GM18520 (cell line): Measurements from ENCODE around the gene CHAT.

Source experiments
- ATAC-seq: cut with Tn5 transposase; IDR thresholded peaks from one replicate; pipeline ENCODE4 v1.9.1; 2021; ENCODE audit not compliant: unreplicated experiment

CHAT gene

DNA sequence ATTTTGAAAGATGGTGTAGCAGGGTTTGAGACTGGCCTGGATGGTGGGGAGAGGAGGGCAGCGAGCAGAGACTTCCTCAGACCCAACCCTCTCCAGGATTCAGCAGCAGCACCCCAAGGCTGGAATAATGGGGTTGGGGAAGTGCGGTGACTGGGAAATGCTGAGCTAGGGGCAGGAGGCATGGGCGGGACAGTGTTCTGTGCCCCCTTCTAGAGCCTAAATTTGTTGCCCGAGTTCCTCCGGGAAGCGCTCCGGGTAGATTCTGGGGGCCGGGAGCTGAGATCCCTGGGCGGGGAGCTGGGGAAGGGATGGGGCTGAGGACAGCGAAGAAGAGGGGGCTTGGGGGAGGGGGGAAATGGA lies at the start of gene CHAT:
Gene CHAT (plus strand): TSS at position 156 of the 360 bp plus-strand sequence. CDS start 153 bp downstream, at position 309.
- ATAC-seq: no peak

DNA sequence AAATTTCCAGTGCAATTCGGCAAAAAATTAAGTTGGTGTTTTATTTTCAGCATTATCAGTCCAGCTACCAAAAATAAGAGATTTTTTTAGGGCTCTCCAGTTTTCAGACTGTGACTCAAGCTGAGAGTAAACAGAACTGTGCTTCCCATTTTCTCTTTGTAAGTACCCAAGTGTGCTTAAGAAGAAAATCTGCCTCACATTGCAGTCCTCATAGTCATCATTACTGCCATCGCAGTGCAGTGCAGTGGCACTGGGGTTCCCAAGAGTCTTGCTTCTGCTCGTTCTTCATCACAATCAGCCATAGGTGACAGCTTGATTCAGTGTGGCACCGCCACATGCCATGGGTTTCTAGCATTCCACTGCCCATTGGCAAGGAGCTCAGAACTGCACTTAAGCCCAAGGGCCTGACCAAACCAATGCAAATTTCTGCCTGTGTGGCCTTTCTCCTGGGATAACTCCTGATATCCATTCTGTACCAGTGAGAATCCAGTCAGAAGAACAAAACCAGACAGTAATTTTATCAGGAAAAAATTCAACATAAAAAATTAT lies 49.3 kb upstream of the CHAT start:
- ATAC-seq: no peak

DNA sequence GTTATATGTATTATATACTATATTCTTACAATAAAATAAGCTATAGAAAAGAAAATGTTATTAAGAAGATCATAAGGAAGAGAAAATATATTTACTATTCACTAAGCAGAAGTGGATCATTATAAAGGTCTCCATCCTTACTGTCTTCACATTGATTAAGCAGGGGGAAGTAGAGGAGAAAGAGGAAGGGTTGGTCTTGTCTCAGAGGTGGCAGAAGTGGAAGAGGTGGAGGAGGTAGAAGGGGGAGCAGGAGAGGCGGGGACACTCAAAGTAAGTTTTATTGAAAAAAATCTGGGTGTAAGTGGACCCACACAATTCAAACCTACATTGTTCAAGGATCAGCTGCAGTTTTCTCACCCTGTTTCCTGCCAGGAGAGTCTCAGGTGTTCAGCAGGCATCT lies 46.0 kb upstream of the CHAT start:
- ATAC-seq: no peak

DNA sequence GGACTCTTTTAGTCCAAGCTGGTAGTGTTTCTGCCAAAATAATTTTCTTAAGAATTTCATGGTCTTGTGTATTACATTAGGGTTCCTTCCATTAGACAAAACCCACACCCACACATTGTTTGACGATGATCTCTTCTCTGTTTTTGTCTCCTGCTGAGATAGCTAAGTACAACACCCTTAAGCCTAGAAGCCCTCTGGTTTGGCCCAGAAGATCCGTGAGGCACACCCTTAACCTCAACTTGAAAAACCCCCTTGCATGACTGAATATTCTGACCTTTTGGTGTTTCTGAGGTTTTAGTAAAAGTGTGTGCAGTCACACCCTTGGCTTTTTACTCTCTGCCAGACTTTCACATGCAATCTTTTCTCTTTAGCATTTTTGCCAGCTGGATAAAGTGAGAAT lies 45.6 kb upstream of the CHAT start:
- ATAC-seq: peak; percentile 46

DNA sequence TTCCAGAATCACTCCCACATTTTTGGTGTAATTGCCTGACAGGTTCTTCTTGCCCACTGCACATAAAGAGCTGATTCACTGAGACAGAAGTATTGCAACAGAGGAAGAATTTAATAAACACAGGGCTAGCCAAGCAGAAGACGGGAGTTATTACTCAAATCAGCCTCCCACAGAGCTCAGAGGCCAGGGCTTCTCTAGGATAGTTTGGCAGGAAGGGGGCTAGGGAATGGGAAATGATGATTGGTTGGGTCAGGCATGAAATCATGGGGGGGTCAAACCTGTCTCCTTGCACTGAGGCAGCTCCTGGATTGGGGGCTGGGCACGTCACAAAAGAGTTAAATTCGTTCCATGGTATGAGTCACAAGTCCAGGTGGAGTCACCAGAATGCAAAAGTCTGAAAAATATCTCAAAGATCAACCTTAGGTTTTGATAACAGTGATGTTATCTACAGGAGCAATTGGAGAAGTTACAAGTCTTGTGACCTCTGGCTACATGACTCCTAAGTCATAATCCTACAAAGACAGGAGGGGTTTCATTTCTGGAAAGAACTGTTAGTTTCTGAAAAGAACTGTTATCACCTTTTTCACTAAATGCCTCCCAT lies 44.7 kb upstream of the CHAT start:
- no peak for ATAC-seq

- ATAC-seq: no peak
Observed at GRCh38 chr10:49571388-49571787, 42.4 kb upstream of the CHAT start.

- ATAC-seq: no peak
Observed at GRCh38 chr10:49572594-49573114, 41.2 kb upstream of the CHAT start.

DNA sequence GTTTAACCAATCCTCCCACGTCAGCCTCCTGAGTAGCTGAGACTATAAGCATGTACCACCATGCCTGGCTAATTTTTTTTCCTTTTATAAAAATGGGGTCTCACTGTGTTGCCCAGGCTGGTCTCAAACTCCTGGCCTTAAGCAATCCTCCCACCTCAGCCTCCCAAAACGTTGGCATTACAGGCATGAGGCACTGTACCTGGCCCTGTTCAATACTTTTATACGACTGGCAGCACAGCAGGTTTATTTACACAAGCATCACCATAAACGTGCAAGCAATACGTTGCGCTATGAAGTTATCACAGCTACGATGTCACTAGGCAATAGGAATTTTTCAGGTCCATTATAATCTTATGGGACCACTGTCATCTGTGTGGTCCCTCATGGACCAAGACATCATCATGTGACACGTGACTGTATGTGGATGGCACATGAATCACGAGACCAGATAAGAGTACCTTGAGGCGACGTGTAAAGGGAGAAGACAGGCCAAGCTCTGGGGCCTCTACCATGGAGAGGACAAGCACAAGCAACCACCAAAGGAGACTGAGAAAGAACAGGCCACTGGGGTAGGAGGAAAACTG lies 38.3 kb upstream of the CHAT start:
- ATAC-seq: no peak

- ATAC-seq: no peak
Observed at GRCh38 chr10:49577182-49577925, 36.5 kb upstream of the CHAT start.

DNA sequence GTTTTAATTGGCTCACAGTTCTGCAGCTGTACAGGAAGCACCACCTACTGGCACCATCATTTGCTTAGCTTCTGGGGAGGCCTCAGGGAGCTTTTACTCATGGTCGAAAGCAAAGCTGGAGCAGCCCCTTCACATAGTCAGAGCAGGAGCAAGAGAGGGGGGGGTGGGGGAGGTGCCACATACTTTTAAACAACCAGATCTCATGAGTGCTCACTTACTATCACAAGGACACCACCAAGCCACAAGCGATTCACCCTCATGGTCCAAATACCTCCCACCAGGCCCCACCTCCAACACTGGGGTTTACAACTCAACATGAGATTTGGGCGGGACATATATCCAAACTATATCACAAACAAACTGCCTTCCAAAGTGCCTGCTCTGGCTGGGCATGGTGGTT lies 35.4 kb upstream of the CHAT start:
- ATAC-seq: no peak

- no peak for ATAC-seq
Observed at GRCh38 chr10:49579621-49580020, 34.2 kb upstream of the CHAT start.

DNA sequence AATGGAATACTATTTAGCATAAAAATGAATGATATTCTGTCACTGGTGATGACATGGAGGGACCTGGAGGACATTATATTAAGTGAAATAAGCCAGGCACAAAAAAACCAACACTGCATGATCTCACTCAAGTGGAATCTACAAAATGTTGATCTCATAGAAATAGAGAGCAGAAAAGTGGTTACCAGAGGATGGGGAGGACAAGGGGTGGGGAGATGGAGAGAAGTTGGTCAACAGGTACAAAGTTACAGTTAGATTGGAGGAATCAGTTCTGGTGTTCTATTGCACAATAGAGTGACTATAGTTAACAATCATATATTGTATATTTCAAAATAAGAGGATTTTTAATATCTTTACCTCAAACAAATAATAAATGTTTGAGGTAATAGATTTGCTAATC lies 28.4 kb upstream of the CHAT start:
- ATAC-seq: no peak

GRCh38 chr10:49587981-49588380 lies 25.9 kb upstream of the CHAT start:
- no peak for ATAC-seq

DNA sequence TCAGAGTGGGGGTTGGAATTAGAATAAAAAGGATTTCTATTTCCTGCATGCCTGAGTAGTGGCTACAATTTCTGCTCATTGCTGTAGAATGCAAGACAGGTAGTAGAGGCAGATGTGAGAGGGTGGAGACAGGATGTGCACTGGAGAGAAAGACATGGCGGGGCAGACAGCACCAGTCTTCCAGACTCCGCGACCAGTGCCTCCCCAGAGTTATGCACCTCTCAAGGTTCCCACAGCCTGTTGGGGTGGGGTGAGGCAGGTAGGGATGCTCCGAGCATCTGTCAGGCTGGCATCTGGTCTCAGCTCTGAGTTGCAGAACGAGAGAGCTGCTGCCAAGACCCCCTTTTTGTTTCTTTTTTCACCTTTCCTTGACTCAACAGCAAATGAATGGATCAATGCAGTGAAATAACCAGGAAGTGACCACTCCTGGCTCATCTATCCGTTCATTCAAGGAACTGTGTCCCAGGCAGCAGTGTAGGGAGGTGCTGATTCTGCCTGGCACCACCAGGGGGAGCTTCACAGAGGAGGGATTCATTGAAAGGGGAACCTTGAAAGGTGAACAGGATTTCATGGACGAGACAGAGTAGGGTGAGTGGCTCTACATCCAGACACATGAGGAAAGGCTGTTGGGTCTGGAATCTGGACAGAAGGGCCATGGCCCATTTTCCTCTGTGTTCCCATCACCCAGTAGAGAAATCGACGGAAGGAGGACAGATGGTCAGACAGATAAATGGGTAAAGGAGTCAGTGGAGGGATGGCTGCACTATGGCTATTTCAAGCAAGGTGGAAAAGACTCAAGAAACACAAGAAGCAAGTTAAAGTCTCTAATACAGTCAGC lies 20.9 kb upstream of the CHAT start:
- ATAC-seq: no peak

GRCh38 chr10:49593564-49593875 lies 20.3 kb upstream of the CHAT start:
- no peak for ATAC-seq

DNA sequence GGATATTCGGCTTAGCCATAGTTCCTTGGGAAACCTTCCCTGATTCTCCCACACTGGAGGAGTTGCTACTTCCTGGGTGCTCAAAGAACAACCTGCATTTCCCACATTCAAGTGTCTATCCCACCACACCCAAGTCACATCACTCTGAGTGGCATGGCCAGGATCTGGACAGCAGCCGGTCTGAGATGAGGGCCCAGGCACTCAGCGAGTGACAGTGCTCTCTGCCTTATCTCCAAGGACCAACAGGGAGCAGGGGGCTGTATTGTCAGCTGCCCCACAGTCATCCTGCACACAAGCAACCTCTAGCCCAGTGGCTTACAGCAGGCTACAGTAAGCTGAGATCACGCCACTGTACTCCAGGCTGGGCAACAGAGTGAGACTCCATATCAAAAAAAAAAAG lies 19.8 kb upstream of the CHAT start:
- ATAC-seq: no peak

GRCh38 chr10:49594594-49594993 lies 19.2 kb upstream of the CHAT start:
- no peak for ATAC-seq

- no peak for ATAC-seq
Observed at GRCh38 chr10:49595003-49595712, 18.7 kb upstream of the CHAT start.

GRCh38 chr10:49595713-49596492 lies 17.9 kb upstream of the CHAT start:
- no peak for ATAC-seq

GRCh38 chr10:49596493-49596809 lies 17.4 kb upstream of the CHAT start:
- ATAC-seq: no peak
